NOMO-1 treated with DMSO at 0.1 percent for 48 hours (cell line): ENCODE data around the gene HLA-DRA.
A peak's percentile ranks its signal among the peaks of the same experiment; 100 is the strongest.

ENCODE experiments used
- DNase-seq: peaks from one replicate; lab custom pipeline; 2025; ENCODE audit not compliant: unreplicated experiment; lab: John Stamatoyannopoulos, UW

Gene HLA-DRA

DNA sequence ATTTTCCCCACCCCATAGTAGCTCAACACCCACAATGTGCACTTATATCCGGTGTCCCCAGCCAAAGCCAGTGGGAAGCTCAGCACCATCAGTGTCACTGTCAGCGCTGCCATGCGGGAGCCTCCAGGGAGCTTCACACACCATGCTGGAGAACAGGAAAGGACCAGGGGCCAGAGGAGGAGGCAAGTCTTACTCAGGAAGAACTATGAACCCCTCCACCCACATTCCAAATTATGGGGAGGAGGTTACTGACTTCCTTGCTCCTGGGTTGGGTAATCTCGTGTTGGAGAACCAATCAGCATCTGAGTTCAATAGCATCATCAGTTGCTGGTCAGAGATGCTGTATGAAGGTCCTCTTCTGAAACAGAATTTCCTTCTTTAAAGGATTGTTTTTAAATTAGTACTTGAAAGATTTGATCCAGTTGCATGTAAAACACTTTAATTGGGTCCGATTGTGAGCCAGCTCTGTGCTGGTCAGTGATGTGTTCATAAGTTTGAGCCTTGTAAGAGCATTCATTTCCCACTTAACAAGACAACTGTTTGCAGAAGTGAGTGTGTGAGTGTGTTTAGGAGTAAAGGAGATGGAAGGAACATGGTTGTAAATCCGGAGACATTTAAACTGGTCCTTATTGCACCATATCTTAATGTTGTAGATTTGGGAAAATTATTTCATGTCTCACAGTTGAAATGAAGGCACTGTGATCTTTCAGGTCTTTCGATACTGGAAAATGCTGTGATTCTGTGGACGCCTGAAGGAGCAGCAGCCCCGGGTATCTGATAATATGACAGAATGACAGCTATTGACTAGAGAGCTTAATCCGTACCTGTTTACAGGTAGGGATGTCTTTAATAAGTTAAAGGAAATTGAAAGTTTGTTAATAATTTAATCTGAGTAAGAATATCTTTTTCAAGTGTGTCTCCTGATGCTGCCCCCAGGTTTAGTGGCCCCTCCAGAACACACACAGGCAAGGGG is 34.0 kb downstream of the HLA-DRA start:
- DNase-seq: peak; percentile 23

GRCh38 chr6:32475392-32476206 is 35.9 kb downstream of the HLA-DRA start:
- no peak for DNase-seq

DNA sequence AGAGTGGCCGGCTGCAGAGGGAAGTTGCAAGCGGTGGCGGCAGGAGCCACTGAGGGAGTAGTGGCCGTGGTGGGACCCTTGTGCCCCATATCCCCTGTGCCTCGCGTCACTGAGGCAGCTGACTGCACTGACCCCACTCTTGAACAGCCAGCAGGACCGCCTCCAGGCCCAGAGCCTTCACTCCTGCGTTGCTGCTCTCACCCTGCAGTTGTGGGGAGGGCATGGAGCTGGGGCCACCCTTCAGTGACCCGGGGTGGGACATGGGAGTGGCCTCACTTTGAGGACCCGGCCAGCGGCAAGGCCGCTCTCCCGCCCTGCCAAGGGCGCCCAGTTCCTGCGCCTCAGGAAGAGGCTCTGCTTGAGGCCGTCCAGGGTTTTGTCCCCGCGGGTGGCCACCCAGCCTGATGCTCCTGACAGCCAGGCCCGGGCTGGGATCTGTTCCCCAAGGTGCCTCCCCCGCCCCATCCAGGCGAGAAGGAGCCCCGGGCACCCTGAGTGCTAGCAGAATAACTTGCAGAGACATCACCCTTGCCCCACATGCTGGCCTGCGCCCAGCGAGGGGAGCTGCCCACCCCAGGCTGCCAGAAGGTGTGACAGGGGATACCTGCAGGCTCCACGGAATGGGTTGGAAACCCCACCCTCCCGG is 44.4 kb downstream of the HLA-DRA start:
- DNase-seq: no peak

- DNase-seq: no peak
Observed at GRCh38 chr6:32484614-32484998, 44.9 kb downstream of the HLA-DRA start.

GRCh38 chr6:32488083-32488482 is 48.4 kb downstream of the HLA-DRA start:
- no peak for DNase-seq

GRCh38 chr6:32491700-32492099 is 52.0 kb downstream of the HLA-DRA start:
- DNase-seq: no peak

GRCh38 chr6:32492351-32492750 is 52.7 kb downstream of the HLA-DRA start:
- DNase-seq: no peak
